8988T (cell line): Measurements from ENCODE around the gene ACD.

ENCODE experiments used
- DNase-seq: peaks from one replicate; pipeline ENCODE4 v3.0.0; 2011

Gene ACD

DNA sequence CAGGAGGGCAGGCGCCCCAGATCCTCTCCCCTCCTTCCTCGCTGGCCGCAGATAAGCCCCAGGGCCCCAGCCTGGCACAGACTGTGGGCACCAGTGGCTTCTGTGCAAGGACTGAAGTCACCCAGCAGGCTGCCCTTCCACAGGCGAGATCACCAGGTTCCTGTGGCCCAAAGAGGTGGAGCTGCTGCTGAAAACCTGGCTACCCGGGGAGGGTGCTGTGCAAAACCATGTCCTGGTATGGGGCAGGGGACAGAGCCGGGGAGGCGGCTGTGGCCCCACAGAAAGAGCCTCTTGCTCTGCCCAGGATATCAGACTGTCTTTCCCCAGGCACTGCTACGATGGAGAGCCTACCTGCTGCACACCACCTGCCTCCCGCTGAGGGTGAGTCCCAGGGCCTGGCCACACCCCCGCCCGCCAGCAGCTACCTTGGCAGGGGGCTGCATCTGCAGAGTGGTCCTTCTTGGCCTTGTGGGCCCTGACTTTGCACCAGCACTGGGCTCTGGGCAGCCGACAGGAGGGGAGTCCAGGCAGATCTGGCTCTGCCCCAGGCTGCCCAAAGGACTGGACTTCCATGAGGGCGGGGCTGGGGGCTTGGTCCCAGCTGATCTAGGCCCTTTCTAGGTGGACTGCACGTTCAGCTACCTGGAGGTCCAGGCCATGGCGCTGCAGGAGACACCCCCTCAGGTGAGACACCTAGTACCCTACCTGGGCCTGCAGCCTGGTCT is 14.5 kb downstream of the ACD start:
- peak; percentile 51 for DNase-seq

DNA sequence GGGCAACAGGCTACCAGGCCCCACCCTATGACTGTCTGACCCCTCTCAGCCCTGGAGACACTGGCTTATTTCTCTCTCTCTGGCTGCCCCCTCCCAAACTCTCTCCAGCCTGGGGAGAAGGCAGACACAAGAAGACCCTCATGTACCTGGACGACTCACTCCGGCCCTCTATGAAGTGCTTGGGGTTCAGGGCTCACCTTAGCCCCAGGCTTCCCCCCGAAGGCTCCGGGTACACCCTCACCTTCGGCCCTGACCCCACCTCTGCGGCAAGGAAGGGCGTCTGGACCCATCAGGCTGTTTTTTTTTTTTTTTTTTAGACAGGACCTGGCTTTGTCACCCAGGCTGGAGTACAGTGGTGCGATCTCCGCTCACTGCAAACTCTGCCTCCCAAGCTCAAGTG is 16.0 kb downstream of the ACD start:
- no peak for DNase-seq

DNA sequence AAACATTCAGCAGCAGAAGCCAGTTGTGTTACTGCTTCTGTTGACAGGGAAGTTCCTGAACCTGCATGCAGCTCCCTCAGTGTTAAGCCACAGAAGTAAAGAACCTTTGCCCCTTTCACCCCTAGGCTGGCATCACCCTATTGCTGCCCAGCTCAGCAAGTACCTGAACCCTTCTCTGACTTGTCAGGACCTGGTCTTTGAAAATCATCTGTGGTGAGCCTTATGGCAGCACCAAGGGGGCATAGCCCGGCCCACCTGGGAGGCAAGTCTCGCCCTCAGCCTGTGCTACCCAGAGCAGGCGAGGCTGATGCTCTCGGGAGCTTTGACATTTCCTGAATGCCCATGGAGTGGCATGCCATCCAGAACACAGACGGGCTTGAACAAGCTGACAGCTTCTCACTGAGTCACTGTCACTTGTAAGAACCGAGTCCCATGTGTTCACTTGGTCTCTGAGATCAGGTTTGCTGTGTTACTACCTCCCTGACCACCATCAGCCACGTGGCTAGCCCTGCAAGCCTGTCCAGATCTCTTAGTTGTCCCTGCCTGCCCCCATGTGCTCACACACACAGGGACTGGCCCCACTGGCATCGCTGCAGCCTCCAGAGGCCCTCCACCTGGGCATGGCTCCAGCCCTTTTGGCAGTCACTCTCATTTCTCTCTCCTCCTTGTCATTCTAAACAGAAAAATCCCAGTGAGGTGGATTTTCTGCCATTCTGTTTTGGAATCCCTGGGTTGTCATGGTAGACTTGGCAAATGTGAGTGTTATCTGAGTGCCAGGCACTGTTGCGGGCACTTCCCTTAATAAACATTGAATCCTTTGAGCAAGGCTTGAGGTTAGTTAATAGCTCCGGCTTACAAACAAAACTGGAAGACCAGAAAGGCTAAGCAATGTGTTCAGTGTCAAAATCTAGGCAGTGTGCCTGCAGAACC is 18.0 kb downstream of the ACD start:
- DNase-seq = peak; percentile 42

DNA sequence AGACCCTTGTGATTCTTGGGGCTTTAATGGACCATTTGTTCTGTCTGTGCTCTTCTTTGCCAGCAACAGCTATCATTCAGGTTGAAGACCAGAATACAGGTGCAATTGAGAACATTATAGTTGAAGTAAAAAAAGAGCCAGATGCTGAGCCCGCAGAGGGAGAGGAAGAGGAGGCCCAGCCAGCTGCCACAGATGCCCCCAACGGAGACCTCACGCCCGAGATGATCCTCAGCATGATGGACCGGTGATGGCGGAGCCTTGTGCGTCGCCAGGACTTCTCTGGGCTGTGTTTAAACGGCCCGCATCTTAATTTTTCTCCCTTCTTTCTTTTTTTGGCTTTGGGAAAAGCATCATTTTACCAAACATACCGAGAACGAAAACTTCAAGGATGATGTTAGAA is 22.4 kb downstream of the ACD start:
- no peak for DNase-seq

DNA sequence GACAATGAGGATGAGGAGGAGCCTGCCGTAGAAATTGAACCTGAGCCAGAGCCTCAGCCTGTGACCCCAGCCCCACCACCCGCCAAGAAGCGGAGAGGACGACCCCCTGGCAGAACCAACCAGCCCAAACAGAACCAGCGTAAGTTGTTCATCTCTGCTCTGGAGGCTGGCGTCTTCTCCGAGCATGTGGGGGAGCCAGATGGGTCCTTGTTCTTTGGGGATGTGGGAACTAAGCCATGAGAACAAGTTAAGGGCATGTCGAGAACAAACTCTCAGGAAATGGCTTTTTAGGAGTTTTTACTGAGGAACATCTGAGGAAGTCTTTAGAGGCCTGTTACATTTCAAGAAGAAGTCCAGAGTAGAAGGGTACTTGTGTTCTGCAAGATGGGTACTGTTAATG is 23.3 kb downstream of the ACD start:
- no peak for DNase-seq

DNA sequence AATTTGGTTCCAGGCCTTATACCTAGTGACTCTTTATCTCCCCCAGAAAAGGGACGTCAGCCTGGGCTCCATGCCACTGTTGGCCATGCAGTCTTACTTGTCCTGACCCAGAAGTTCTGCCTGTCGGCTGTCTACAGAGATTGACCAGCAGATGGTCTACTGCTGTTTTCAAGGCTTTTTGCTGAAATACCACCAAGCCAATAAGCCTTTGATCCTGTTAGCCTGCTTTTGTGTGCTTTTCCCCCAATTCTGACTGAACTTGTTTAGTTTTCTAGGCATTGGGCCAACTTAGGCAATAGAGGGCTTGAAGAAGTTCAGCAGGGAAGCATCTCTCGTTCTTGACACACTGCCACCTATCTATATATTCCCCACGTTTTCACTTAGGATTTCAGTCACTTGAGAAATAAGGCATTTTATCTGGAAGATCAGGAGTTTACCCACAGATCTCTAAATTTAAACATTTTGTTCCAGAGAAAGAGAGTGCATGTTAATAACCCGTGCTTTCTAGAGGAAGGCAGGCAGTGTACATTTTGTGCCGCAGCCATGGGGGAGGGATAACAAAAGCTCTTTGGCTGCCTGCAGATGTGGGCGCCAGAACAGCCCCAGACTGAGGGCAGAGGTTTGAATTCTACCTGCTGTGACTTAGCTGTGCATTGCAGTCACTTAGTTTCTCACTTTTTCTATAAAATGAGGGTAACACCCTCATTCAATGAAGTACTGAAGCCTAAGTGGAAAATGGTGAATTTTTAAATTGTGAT is 27.5 kb downstream of the ACD start:
- DNase-seq = no peak

DNA sequence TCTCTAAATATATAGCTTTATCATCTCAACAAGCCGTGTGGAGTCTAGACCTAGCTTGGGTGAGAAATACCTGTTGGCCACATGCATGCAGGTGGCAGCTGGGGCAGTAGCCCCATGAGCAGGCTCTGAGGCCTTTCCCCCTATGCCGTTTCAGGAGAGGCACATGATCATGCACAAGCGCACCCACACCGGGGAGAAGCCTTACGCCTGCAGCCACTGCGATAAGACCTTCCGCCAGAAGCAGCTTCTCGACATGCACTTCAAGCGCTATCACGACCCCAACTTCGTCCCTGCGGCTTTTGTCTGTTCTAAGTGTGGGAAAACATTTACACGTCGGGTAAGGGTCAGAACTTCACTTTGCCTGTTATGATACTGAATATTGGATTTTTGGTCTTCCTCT is 31.8 kb downstream of the ACD start:
- no peak for DNase-seq

DNA sequence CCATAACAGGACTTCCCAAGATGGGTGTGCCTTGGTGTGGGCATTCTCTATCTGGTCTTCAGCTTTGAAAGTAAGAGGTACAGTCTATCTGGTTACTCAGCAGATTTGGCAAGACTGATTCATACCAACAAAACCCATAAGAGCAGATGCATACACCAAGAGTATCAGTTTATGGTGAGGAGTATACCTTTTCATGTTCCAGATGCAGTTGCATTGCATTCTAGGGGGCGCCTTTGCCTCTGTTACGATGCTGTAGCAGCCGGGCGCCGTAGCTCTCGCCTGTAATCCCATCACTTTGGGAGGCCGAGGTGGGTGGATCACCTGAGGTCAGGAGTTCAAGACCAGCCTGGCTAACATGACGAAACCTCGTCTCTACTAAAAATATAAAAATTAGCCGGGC is 46.3 kb downstream of the ACD start:
- no peak for DNase-seq

DNA sequence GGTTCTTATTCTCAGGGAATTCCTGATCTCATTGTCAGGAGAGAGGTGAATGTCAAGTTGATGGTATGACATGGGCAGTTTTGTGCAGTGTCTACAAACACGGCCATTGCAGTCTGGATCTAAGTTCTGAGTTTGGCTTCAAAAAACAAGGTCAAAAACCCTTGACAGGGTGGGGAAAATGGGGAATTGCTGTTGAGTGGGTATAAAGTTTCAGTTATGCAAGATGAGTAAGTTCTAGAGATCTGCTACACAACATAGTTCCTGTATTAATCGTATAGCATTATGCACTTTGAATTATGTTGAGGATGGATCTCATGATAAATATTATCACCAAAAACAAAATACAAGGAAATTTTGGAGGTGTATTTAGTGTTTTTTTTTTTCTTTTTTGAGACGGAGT is 51.7 kb downstream of the ACD start:
- no peak for DNase-seq
